HFF-Myc (cell line): Measurements from ENCODE around the gene CNKSR1.

Experiments
- DNase-seq: peaks from one replicate; pipeline ENCODE4 v3.0.0-alpha.2; 2011; ENCODE audit warnings: low read depth; ENCODE audit errors: extremely low read depth
- H3K4me3 ChIP-seq: replicated peaks from 2 replicates; pipeline ENCODE4 v1.5.1; 2011; ENCODE audit warnings: low read depth, mild to moderate bottlenecking, control low read depth, low read length
- TF ChIP-seq, protein P1 (sequence below): IDR thresholded peaks from 2 replicates; pipeline ENCODE4 v1.5.1; 2012; ENCODE audit warnings: mild to moderate bottlenecking, low read depth, low read length, control low read depth; ENCODE audit errors: missing control alignments

CNKSR1 gene

DNA sequence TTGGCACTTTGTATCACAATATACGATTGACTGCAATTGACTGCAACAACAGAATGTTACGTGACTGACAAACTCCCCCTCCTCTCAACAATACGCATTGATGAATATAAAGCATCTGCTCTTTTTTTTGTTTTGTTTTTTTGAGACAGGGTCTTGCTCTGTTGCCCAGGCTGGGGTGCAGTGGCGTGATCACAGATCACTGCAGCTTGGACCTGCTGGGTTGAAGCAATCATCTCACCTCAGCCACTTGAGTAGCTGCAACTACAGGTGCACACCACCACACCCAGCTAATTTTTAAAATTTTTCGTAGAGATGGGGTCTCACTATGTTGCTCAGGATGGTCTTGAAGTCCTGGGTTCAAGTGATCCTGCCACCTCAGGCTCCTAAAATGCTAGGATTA is 35.4 kb downstream of the CNKSR1 start:
- no peak overlapping the region for H3K4me3 ChIP-seq
- no peak for DNase-seq
- TF ChIP-seq, protein P1, sequence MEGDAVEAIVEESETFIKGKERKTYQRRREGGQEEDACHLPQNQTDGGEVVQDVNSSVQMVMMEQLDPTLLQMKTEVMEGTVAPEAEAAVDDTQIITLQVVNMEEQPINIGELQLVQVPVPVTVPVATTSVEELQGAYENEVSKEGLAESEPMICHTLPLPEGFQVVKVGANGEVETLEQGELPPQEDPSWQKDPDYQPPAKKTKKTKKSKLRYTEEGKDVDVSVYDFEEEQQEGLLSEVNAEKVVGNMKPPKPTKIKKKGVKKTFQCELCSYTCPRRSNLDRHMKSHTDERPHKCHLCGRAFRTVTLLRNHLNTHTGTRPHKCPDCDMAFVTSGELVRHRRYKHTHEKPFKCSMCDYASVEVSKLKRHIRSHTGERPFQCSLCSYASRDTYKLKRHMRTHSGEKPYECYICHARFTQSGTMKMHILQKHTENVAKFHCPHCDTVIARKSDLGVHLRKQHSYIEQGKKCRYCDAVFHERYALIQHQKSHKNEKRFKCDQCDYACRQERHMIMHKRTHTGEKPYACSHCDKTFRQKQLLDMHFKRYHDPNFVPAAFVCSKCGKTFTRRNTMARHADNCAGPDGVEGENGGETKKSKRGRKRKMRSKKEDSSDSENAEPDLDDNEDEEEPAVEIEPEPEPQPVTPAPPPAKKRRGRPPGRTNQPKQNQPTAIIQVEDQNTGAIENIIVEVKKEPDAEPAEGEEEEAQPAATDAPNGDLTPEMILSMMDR, result no peak

- no peak overlapping the region for H3K4me3 ChIP-seq
- TF ChIP-seq, protein P1, result no peak
- no peak for DNase-seq
These were observed 36.1 kb downstream of the CNKSR1 start for GRCh38 chr1:26213335-26213905.

GRCh38 chr1:26215246-26215645 is 38.0 kb downstream of the CNKSR1 start:
- TF ChIP-seq, protein P1, result no peak
- no peak overlapping the region for H3K4me3 ChIP-seq
- no peak for DNase-seq

GRCh38 chr1:26218906-26219494 is 41.7 kb downstream of the CNKSR1 start:
- no peak overlapping the region for H3K4me3 ChIP-seq
- no peak for DNase-seq

GRCh38 chr1:26220199-26220912 is 43.1 kb downstream of the CNKSR1 start:
- TF ChIP-seq, protein P1, result no peak
- DNase-seq, result no peak
- no peak overlapping the region for H3K4me3 ChIP-seq

More at GRCh38 chr1:26218906-26219494, 41.7 kb downstream of the CNKSR1 start:
- TF ChIP-seq, protein P1, result no peak

GRCh38 chr1:26221094-26221493 is 43.8 kb downstream of the CNKSR1 start:
- TF ChIP-seq, protein P1, result no peak
- no peak for DNase-seq
- H3K4me3 ChIP-seq, result no peak overlapping the region
